Gastrocnemius medialis (tissue), 4 donors: ENCODE results near the gene FRY.

Source experiments
- CTCF ChIP-seq, 5 experiments: fragments of 450-650 bp in 3 of 5; fragments of 200-600 bp in 2 of 5; sonication (generic) in 2 of 5; IDR thresholded peaks in 4 of 5; conservative IDR thresholded peaks in 1 of 5; 1 replicate in 4 of 5; 2 replicates in 1 of 5; pipeline ENCODE4 v1.5.1; 2016 to 2019; ENCODE audit warnings: antibody characterized with exemption in 5 of 5, mild to moderate bottlenecking in 3 of 5, moderate library complexity in 3 of 5
- POLR2A ChIP-seq, 2 donors: fragments of 450-650 bp; IDR thresholded peaks; one replicate each; pipeline ENCODE4 v1.6.1; 2017; ENCODE audit warnings: antibody characterized with exemption in 2 of 2, mild to moderate bottlenecking in 2 of 2, moderate library complexity in 2 of 2

DNA sequence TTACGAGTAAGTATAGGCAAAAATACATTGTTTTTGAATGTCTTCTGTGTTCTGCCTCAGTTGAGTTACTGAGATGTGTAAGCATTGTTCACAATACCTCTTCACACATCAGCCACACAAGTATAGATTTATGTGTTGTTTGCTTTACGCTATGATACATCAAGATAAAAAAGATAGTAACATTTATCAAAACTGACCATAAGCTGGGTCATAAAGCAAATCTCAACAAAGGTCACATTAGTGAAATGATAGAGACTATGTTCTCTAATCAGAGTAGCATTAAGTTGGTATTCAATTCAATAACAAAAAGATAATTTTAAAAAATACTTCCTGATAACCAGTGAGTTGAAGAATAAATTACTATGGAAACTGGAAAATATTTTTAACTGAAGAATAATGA is 156.1 kb downstream of the FRY start:
- no peak for TF ChIP-seq CTCF (IDR thresholded peaks at IDR 0.05 in 4 of 5, conservative IDR thresholded peaks at IDR 0.05 in 1 of 5)
- no peak for TF ChIP-seq POLR2A (IDR thresholded peaks at IDR 0.05)
